Right lobe of liver (tissue), 4 donors: ENCODE measurements around the gene UBAC2.

Experiments
- CTCF ChIP-seq, 4 donors: fragments of 200-600 bp in 3 of 4; fragments of 450-650 bp in 1 of 4; IDR thresholded peaks; one replicate each; pipeline versions ENCODE4 v1.5.1 to v1.8.0; 2016 to 2022; ENCODE audit warnings: antibody characterized with exemption in 4 of 4, mild to moderate bottlenecking in 2 of 4
- POLR2A ChIP-seq: fragments of 450-650 bp; IDR thresholded peaks from one replicate; pipeline ENCODE4 v1.6.1; 2017; ENCODE audit warnings: antibody characterized with exemption, mild to moderate bottlenecking
- donor health status: DM: no; HTN: no; CAD: no.
- donor health status: DM: no; HTN: no; CAD: no.
- donor health status: DM: no; HTN: yes; CAD: no.

DNA sequence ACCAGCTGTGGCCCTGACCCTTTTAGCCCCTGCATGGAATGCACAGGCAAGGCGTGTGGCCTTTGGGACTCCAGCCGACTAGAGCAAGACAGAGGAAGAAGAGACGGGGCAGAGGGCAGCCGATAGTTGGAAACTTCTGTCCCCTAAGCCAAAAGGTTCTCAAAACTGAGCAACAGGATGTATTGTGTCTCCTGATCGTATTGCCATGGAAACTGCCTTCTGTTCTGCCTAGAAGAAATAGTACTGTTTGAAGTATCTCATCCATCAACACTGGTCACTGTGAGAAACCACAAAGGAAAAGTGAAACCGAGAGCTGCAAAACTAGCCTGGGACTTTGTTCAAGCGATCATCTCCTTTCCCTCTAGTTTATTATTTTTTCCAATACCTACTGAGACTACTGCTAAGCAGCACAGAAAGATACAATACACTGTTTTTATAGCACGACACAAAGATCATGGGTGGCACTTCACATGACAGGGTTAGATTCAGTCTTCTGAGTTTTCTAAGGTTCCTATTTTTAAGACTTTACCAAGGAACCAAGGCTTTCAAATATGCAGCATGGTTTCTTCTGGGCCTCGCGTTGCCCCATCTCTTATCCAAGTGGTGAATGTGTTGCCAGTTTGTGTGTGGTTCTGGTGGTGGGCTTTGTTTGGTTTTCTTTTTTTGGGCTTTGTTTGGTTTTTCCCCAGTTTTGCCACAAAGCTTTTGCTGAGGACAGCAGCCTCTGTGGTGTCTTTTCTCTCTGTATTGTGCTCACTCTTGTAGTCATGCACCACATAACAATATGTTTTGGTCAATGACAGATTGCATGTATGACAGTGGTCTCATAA is 155.8 kb downstream of the UBAC2 start:
- no peak for TF ChIP-seq CTCF (IDR thresholded peaks at IDR 0.05)
- TF ChIP-seq POLR2A = no peak
